ENCODE data around the gene TERC.

- TF ChIP-seq, protein P1, sequence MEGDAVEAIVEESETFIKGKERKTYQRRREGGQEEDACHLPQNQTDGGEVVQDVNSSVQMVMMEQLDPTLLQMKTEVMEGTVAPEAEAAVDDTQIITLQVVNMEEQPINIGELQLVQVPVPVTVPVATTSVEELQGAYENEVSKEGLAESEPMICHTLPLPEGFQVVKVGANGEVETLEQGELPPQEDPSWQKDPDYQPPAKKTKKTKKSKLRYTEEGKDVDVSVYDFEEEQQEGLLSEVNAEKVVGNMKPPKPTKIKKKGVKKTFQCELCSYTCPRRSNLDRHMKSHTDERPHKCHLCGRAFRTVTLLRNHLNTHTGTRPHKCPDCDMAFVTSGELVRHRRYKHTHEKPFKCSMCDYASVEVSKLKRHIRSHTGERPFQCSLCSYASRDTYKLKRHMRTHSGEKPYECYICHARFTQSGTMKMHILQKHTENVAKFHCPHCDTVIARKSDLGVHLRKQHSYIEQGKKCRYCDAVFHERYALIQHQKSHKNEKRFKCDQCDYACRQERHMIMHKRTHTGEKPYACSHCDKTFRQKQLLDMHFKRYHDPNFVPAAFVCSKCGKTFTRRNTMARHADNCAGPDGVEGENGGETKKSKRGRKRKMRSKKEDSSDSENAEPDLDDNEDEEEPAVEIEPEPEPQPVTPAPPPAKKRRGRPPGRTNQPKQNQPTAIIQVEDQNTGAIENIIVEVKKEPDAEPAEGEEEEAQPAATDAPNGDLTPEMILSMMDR (IDR thresholded peaks at IDR 0.05) = no peak
- no peak for TF ChIP-seq POLR2AphosphoS5 (IDR thresholded peaks at IDR 0.05)
- TF ChIP-seq POLR2A (IDR thresholded peaks at IDR 0.05) = no peak
These were observed 27.5 kb upstream of the TERC start for GRCh38 chr3:169792359-169792758.

Data from breast epithelium (tissue), 3 donors.